Caco-2 (cell line): ENCODE results near the gene TMEM132C. TPM values are rescaled to one million over a fixed set of nuclear protein-coding genes. Genes with fewer than 3 reads are reported as not detected.

Source experiments
- BruUV-seq: library from RNA; stranded (reverse); fragments of 400-500 nt; replicated peaks from 2 replicates; lab custom pipeline; 2021; lab: Mats Ljungman, UMichigan
- CTCF ChIA-PET: fragments of 300-600 bp; sonication (Branson Sonifier 250); formaldehyde crosslinking; loops from one replicate; lab custom pipeline; 2022; ENCODE audit warnings: antibody characterized with exemption; lab: Charles Lee
- POLR2A ChIA-PET: fragments of 300-600 bp; sonication (Branson Sonifier 250); formaldehyde crosslinking; loops from one replicate; lab custom pipeline; 2022; ENCODE audit warnings: antibody characterized with exemption; lab: Charles Lee
- DNase-seq, 2 experiments: peaks; one replicate each; pipeline versions ENCODE4 v3.0.0 to v3.0.0-alpha.2; 2020 to 2022
- H3K27me3 ChIP-seq: replicated peaks from 2 replicates; pipeline ENCODE4 v1.6.0; 2011; ENCODE audit warnings: low read length; ENCODE audit not compliant: control insufficient read depth, insufficient read depth
- H3K36me3 ChIP-seq: 2 replicates; pipeline ENCODE4 v1.5.1; 2011; ENCODE audit warnings: low read length; ENCODE audit not compliant: control insufficient read depth, insufficient read depth
- H3K4me1 ChIP-seq: fragments of 250-450 bp; sonication (Bioruptor Pico); 2 replicates; pipeline ENCODE4 v1.5.1; 2020; ENCODE audit warnings: mild to moderate bottlenecking
- H3K4me3 ChIP-seq: 2 replicates; pipeline ENCODE4 v1.5.1; 2011; ENCODE audit warnings: low read depth, mild to moderate bottlenecking, control low read depth, low read length
- H3K9me3 ChIP-seq: fragments of 250-450 bp; sonication (Bioruptor Pico); 2 replicates; pipeline ENCODE4 v1.5.1; 2020; ENCODE audit warnings: mild to moderate bottlenecking, moderate library complexity
- H3K27ac Mint-ChIP-seq: one replicate; pipeline ENCODE4 v1.8.0; 2022; ENCODE audit warnings: mixed read lengths; ENCODE audit not compliant: unreplicated experiment
- H3K27me3 Mint-ChIP-seq: one replicate; pipeline ENCODE4 v1.8.0; 2022; ENCODE audit warnings: mixed read lengths; ENCODE audit not compliant: insufficient read depth, unreplicated experiment
- H3K36me3 Mint-ChIP-seq: one replicate; pipeline ENCODE4 v1.8.0; 2022; ENCODE audit warnings: mild to moderate bottlenecking, mixed read lengths; ENCODE audit not compliant: insufficient read depth, unreplicated experiment
- H3K4me1 Mint-ChIP-seq: one replicate; pipeline ENCODE4 v1.8.0; 2022; ENCODE audit warnings: low read depth, mixed read lengths; ENCODE audit not compliant: unreplicated experiment
- H3K4me3 Mint-ChIP-seq: one replicate; pipeline ENCODE4 v1.8.0; 2022; ENCODE audit warnings: mild to moderate bottlenecking, moderate library complexity, mixed read lengths; ENCODE audit not compliant: unreplicated experiment
- H3K9me3 Mint-ChIP-seq: one replicate; pipeline ENCODE4 v1.8.0; 2022; ENCODE audit warnings: mixed read lengths; ENCODE audit not compliant: unreplicated experiment
- intact Hi-C: fragments of 100-400 bp; cut with micrococcal nuclease; formaldehyde crosslinking; loops from one replicate; pipeline ENCODE4 v1.10.0; 2022; ENCODE audit not compliant: unreplicated experiment
- total RNA-seq: library from RNA; stranded (reverse); gene quantifications from 2 replicates; pipeline ENCODE4 v1.2.3, GENCODE V29; 2022
- TF ChIP-seq, protein P1 (sequence below), 2 experiments: fragments of 200-600 bp in 1 of 2; IDR thresholded peaks; 1 replicate in 1 of 2; 2 replicates in 1 of 2; pipeline versions ENCODE4 v1.5.1 to v1.8.0; 2011 to 2022; ENCODE audit warnings: antibody characterized with exemption in 1 of 2, control low read depth in 1 of 2, inconsistent platforms in 1 of 2, low read depth in 1 of 2, low read length in 1 of 2, mild to moderate bottlenecking in 1 of 2, moderate library complexity in 1 of 2; ENCODE audit not compliant: insufficient read depth in 1 of 2, severe bottlenecking in 1 of 2, unreplicated experiment in 1 of 2

The TMEM132C gene
- total RNA-seq, 1 experiment from 2014 or later = not detected

DNA sequence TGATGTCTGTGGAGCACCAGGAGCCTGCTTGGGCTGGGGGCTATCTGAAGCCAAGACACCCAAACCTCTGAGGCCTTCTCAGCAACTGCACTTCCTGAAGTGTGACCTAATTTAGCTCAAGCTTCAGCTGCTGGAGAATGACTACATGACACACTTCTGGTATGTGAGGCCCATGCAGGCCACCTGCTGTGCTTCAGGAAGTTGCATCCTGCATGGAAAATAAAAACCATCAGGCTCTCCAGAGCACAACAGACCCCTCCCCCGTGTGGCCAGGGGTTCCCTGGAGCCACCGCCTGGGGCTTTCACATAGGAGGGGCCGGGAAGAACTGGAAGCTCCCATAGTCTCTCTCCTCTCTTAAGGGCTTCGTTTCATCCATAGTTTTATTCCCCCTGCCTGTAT lies 339.1 kb downstream of the TMEM132C start:
- H3K36me3 Mint-ChIP-seq = no peaks in the 10 kb centered on the region
- no peaks in the 10 kb centered on the region for H3K4me1 ChIP-seq
- H3K4me3 ChIP-seq = no peak overlapping the region
- no peaks in the 10 kb centered on the region for H3K27me3 ChIP-seq
- no peaks in the 10 kb centered on the region for H3K27me3 Mint-ChIP-seq
- ChIA-PET CTCF (no interaction called here), POLR2A (no interaction called here)
- BruUV-seq = no TSS peak
- H3K27ac Mint-ChIP-seq = no peak overlapping the region
- TF ChIP-seq, protein P1, sequence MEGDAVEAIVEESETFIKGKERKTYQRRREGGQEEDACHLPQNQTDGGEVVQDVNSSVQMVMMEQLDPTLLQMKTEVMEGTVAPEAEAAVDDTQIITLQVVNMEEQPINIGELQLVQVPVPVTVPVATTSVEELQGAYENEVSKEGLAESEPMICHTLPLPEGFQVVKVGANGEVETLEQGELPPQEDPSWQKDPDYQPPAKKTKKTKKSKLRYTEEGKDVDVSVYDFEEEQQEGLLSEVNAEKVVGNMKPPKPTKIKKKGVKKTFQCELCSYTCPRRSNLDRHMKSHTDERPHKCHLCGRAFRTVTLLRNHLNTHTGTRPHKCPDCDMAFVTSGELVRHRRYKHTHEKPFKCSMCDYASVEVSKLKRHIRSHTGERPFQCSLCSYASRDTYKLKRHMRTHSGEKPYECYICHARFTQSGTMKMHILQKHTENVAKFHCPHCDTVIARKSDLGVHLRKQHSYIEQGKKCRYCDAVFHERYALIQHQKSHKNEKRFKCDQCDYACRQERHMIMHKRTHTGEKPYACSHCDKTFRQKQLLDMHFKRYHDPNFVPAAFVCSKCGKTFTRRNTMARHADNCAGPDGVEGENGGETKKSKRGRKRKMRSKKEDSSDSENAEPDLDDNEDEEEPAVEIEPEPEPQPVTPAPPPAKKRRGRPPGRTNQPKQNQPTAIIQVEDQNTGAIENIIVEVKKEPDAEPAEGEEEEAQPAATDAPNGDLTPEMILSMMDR (IDR thresholded peaks at IDR 0.05; ENCODE audit: insufficient read depth in 1 of 2, low read depth in 1 of 2, low read length in 1 of 2, severe bottlenecking in 1 of 2, unreplicated experiment in 1 of 2) = no peak
- no peak overlapping the region for H3K4me3 Mint-ChIP-seq
- H3K4me1 Mint-ChIP-seq = no peaks in the 10 kb centered on the region
- intact Hi-C loops = no loop called here
- no peaks in the 10 kb centered on the region for H3K9me3 ChIP-seq
- H3K9me3 Mint-ChIP-seq = peaks cover 4% of the 10 kb centered on the region
- no peak for DNase-seq
- no peaks in the 10 kb centered on the region for H3K36me3 ChIP-seq

DNA sequence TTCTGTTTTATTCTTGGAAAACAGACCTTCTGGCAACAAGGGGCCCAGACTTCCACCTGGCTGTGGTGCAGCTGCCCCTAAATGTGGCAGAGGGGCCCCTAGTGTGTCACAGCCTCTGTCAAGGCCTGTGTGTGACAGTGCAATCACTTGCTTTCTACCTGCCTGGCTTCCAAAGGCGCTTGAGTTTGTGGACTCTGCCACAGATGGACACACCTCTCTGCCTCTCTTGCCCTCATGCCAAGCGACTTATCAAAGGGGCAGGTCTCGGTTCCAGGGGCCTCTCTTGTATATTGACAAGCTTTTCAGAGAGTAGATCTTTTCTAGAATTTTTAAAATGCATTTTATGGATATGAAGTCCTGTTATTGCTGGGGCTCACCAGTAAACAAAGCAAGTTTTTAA lies 339.6 kb downstream of the TMEM132C start:
- Mint-ChIP-seq H3K27ac (no peak overlapping the region), H3K4me1 (no peaks in the 10 kb centered on the region), H3K27me3 (no peaks in the 10 kb centered on the region), H3K9me3 (peaks cover 9% of the 10 kb centered on the region), H3K4me3 (no peak overlapping the region), H3K36me3 (no peaks in the 10 kb centered on the region)
- ChIA-PET CTCF (no interaction called here), POLR2A (no interaction called here)
- no peak for DNase-seq
- BruUV-seq = no TSS peak
- no peaks in the 10 kb centered on the region for H3K9me3 ChIP-seq
- no peaks in the 10 kb centered on the region for H3K27me3 ChIP-seq
- no peaks in the 10 kb centered on the region for H3K36me3 ChIP-seq
- TF ChIP-seq, protein P1 (IDR thresholded peaks at IDR 0.05; ENCODE audit: insufficient read depth in 1 of 2, low read depth in 1 of 2, low read length in 1 of 2, severe bottlenecking in 1 of 2, unreplicated experiment in 1 of 2) = no peak
- H3K4me3 ChIP-seq = no peak overlapping the region
- intact Hi-C loops = no loop called here
- no peaks in the 10 kb centered on the region for H3K4me1 ChIP-seq

DNA sequence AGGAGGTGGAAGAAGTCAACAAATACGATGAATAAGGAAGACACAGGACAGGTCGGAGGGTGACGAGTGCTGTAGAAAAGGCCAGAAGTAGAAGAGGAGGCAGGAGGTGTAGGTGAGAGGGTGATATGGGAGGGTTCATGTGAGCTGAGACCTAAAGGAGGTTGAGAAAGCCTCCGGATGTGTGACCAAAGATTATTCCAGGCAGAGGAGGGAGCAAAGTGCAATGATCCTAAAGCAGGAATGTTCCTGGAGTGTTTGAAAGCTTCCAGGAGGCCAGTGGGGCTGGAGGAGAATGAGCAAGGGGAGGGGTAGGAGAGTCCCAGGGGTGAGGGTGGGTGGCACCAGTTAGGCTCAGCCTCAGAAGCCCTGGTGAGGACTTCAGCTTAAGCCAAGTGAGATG lies 340.0 kb downstream of the TMEM132C start:
- ChIA-PET CTCF (no interaction called here), POLR2A (no interaction called here)
- intact Hi-C loops = no loop called here
- H3K4me1 ChIP-seq = no peaks in the 10 kb centered on the region
- Mint-ChIP-seq H3K27me3 (no peaks in the 10 kb centered on the region), H3K9me3 (peaks cover 10% of the 10 kb centered on the region), H3K4me1 (no peaks in the 10 kb centered on the region), H3K27ac (no peak overlapping the region), H3K4me3 (no peak overlapping the region), H3K36me3 (no peaks in the 10 kb centered on the region)
- no peaks in the 10 kb centered on the region for H3K27me3 ChIP-seq
- TF ChIP-seq, protein P1 (IDR thresholded peaks at IDR 0.05; ENCODE audit: insufficient read depth in 1 of 2, low read depth in 1 of 2, low read length in 1 of 2, severe bottlenecking in 1 of 2, unreplicated experiment in 1 of 2) = no peak
- no peaks in the 10 kb centered on the region for H3K36me3 ChIP-seq
- no peaks in the 10 kb centered on the region for H3K9me3 ChIP-seq
- no TSS peak for BruUV-seq
- no peak for DNase-seq
- no peak overlapping the region for H3K4me3 ChIP-seq
